ENCODE measurements around the gene KCNMA1.

GRCh38 chr10:77571490-77571889 lies 66.1 kb downstream of the KCNMA1 start:
- TF ChIP-seq CTCF (IDR thresholded peaks at IDR 0.05): no peak
- TF ChIP-seq POLR2A (IDR thresholded peaks at IDR 0.05): no peak
- TF ChIP-seq EP300 (IDR thresholded peaks at IDR 0.05): no peak
